ENCODE data around the gene RUNX1.
"Not testable (repeated sequence)": the region's sequence is repeated elsewhere in the genome, so short reads cannot be mapped to it uniquely, and the experiment has no call there.

Gene RUNX1

DNA sequence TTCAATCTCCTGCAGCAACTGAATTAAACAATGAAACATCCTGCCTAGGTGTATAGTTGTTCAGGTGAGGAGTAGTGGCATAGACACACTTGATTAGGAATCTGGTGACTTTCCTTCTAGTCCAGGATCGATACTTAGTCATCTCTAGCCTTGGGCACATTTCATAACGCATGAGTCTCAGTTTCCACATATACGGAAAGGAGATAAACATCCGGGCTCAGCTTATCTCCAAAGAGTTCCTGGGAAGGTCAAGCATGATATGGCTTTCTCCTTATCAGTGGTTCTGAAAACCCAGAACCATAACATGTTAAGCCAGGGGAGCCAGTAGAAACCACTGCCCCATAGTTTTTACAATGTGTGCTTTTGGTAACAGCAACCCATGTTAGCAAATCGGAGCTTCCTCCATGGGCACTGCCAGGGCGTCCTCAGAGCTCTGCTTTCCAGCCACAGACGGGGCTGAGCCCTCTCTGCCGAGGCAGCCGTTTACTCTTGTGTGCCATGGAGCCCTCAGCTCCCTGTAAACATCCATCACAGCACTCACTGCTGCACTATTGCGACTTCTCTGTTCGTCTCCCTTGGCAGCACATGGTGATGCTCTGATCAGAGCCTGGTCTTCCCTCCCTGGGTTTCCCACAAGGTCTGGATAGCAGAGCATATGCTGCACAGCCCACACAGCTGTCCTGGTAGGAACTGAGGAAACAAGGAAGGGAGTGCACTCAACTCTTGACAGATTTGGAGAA is 34.6 kb downstream of the RUNX1 start:
- no peak for DNase-seq

DNA sequence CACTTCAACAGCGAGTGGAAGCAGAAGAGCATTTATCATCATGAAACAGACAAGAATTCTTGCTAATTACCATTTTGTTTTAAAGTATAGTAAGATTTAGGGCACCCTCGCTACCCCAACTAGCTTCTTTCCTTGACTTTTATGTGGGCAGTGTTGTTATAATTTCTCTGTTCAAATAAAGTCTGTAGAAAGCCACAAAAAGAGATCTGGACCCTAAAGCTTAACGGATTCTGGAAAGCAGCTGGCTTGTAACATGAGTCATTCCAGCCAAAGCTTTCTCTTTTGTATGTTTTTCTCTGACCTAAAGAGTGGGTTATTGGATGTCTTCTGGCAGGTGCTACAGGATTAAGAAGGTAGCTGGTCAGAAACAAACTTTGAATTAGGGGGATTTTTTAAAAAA is 37.4 kb downstream of the RUNX1 start:
- no peak for DNase-seq

DNA sequence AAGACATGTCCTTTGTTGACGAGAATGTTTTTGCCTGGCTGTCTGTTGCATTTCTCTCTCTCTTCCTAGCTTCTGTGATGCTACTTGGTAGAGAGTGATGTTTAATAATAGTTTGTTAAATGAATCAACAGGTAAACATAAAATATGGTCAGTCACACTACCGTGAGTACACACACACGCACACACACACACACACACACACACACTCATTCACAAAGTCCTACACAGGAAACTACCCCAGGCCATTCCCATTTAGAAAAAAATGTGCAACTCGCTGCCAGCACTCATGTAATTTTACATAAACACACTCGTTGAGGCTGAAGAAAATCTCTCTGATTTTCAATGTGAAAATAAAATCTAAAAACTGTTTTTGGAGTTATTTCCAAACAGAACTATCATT is 38.7 kb downstream of the RUNX1 start:
- DNase-seq: no peak

DNA sequence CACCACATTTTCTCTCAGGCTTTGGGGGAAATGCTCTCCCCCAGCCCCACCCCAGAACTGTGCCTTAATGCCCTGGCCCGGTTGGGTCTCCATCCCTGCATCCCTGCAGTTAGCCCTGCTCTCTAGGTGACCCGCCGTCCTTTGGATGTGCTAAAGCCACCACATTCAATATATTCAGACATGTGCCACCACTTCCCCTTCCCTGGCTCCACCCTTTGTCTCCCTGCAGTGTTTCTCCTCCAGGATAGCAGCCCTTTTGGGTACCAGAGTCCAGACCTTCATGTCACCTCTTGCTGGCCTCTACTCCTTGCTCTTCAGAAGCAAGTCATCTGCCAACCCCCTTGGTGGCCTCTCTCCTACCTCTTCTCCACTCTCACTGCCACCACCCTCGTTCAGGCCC is 41.8 kb downstream of the RUNX1 start:
- no peak for DNase-seq

DNA sequence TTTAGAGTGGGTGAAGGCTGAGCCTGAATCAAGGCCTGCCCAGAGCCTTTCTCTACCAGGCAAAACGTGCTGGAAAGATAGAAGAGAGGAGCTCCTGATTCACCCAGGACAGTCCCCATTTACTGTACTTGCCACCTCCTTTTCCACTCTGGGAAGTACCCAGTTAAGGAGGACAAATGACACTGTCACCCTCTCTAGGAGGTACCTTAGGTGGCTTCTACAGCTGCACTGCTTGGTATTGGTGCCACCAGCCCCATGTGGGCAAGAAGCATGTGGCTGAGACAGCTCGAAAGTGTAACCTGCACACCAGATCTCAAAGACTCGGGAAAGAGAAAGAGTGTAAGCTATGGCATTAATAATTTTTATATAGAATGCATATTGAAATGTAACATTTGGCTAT is 42.3 kb downstream of the RUNX1 start:
- DNase-seq: no peak

DNA sequence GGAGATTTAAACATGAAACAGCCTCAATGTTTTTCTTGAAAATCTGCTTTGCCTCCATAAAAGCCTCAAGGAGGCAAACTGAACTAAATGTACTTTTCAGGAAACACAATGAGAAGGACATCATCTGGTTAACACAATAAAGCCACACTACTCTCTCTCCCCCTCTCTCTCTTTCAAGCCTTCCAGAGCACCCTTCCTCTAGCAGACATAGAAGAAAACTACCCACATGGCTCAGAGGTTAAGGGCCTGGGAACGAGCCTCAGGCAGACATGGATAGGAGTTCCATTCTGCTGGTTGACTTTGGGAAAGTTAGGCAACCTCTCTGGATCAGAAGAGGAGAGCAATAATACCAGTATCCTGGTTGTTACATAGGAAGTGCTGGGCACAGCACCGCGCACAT is 42.9 kb downstream of the RUNX1 start:
- no peak for DNase-seq

DNA sequence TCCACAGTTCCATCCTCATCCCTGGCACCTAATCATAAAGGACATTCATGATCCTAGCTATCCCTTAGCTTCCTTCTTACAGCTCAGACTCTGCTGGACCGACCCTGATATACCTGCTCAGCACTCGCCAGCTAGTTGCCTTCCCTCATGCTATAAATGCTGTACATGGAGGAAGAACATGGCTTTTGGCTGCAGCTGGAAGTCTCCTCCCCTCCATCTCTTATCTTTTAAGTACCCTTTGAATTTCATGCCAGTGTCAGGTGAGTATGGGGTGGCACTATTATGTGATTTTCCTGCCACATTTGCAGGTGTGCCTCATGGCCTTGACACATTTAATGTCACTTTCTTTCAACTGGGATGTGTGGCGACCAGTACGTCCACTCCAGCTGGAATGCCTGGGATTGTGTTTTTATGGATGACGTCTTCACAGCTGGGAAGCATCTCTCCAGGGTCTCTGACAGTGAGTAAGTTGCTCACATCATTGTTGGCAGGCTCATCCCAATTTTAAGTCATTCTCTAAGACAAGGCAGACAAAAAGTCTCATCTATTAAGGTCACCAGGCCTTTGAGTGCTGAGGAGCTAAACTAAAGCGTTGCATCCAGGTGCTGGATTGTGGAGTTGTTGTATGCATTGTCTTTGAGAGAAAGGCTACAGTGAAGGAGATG is 43.4 kb downstream of the RUNX1 start:
- DNase-seq: no peak

DNA sequence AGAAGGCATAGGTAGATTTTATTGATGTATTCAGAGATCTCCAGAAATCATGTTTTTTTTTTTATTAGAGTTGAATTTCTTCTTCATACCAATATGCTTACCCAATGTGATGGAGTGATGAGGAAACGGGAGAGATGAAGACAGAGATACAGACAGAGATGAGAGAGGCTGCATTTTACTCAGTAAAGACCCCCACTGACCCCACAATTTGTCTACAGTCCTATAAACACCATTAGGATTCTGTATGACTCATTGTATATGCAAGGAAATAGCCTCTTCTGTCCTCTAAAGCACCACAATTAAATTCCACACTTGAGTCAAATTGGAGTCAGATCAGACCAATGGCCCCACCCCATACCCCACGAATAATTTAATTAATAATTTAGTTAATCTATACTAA is 44.0 kb downstream of the RUNX1 start:
- DNase-seq: no peak

DNA sequence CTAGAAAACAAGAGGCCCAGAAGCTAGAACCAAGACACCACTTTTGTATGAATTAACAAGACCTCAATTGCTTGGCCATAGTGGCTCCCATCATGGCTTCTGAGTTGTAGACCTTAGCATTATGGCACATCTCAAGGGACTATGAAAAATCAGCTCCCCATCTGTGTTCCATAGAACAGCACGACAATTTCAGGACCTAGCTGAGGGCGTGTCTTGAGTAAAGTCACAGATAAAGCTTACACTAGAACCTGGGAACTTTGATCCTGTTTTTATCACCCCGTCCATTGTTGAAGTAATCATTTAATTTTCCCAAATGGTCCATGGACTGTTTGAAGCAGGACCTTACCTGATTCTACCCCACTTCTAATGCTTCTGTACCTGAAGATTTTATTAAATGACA is 44.8 kb downstream of the RUNX1 start:
- no peak for DNase-seq

DNA sequence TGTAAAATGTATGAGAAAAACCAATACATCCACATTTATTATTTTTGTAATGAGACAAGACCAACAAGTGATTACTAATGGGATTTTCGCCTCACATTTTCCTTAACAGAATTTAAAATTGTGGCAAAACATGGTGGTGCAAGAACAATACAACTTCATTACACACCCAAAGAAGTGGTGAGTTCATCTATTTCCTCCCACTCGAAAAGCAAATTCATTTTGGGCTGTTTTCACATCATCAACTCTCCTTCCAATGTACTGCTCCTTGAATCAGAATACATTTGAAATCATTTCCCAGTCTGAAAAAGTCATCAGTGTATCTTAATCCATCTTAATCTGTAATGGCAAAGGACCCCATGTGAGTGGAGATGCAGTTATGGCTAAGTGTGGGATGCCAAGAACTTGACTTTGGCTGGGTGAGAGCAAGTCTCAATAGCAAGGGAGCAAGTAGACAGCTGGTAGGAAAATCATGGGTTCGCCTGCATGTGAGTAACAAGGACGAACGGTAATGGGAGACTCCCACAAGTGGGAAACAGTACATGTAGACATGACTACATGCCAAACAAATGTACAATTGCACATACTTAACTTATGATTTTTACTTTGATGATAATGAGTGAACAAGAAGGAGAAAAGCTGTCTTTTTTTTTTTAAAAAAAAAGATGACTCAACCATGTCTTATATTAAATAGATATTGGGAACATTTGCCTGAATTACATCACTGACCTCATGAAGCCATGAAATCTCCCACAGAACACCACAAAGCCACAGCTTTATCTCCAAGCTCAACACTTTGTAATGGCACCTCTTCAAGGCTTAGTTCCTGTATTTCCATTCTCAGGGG is 46.0 kb downstream of the RUNX1 start:
- no peak for DNase-seq

DNA sequence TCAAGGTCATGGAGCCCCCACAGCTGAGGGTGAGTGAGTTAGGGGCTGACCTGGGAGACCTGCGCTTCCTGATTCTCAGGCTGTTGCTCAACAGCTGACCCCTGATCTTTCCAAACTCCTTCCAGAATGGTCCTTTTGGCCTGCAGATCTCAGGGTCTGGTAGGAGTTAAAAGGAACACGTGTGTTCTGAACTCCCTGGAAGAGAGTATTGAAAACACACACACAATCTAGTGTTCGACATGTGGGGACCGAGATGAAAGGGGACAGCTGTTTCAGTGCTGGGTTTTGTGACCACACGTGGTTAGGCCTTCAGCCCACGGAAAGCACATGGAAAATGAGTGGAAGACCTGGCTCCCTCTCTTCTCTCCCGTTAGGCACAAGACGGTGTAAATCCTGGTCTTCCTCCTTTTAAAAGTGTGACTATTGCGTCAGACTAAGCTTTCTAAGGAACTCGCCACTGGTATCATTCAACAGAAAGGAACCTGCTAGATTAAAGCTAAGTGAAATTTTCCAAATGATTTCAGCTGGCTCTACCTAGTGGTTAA is 49.6 kb downstream of the RUNX1 start:
- DNase-seq: peak; percentile 49

DNA sequence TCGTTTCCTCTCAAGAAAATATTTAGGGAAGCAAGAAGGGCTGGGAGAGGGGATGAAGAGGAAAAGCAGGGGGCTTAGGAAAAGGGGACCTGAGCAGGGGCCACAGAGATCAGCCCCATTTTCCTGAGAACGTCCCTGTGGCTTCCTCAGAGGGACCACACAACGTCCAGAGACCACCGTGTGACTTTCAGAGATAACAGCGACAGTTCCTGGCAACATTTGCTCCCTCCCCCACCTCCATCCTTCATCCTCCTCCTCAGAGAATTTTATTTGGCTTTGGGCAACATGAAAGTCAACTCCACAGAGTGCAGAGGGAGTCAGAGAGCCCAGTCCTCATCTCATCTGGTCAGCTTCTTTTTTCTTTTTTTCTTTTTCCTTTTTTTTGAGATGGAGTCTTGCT is 50.9 kb downstream of the RUNX1 start:
- no peak for DNase-seq

DNA sequence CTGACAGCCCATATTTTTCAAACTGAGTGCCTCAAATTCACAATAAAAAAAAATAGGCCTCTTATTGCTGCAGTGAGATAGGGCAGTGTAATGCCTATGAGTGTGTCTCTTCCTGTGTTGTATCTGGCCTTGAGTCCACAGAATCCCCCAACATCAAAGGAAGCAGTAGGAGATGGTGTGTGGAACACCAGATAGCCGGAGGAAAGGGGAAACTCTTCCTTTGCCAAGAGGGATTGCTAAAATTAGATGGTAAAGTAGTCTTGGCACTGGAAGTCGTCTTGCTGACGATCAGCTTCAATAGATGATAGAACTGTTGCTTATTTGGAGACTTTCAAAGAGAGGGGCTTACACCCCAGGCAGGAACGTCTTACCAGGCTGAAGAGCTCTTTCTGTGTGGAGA is 51.8 kb downstream of the RUNX1 start:
- DNase-seq: no peak

DNA sequence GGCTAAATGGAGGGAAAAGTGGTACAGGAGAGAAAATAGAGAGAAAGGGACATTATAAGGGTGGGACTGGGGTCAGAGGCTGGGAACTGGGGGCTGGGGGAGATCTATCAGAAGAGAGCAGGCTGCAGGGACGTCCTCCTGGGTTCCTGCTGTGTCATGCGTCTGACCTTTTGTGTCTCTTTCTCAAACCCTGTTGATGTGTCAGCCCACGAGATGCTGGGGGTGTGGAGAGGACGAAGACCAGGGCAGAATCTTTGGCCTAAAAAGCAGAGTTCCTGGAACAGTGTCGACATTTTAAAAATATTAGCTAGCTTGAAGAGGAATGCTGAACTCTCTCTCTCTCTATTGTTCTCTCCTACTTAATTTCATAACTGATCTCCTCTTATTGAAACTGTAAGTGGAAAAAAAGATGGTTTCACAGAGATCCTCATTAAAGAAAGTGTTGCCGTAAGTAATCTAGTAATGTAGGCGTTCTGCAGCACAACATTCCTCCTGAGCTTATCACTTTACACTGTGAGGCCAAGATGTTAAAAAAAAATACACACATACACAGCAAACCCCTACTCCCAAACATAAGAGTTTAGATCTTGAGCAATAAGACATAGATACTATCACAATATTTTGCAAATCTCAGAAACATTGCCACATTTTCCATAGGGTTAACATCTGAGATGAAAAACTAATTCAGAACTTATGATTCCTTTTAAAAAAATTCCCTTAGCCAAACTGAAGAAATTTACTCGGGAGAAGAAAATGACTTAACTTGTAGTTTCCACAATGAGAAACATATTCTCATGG is 52.6 kb downstream of the RUNX1 start:
- DNase-seq: peak; percentile 91

DNA sequence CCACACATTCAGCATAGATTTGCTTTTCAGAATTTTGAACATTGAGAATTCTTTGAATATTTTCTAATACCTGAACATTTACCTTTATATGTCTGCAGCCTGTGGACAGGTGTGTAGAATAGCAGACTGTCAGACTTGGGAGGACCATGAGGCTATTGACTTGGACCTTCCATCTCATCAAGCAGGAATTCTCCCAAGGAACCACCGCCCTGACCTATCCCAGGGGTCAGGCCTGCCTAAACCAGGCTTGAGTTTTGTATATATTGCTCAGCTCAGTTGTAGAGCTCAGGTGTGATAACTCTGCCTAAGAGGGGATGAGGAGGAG is 53.2 kb downstream of the RUNX1 start:
- DNase-seq: no peak

DNA sequence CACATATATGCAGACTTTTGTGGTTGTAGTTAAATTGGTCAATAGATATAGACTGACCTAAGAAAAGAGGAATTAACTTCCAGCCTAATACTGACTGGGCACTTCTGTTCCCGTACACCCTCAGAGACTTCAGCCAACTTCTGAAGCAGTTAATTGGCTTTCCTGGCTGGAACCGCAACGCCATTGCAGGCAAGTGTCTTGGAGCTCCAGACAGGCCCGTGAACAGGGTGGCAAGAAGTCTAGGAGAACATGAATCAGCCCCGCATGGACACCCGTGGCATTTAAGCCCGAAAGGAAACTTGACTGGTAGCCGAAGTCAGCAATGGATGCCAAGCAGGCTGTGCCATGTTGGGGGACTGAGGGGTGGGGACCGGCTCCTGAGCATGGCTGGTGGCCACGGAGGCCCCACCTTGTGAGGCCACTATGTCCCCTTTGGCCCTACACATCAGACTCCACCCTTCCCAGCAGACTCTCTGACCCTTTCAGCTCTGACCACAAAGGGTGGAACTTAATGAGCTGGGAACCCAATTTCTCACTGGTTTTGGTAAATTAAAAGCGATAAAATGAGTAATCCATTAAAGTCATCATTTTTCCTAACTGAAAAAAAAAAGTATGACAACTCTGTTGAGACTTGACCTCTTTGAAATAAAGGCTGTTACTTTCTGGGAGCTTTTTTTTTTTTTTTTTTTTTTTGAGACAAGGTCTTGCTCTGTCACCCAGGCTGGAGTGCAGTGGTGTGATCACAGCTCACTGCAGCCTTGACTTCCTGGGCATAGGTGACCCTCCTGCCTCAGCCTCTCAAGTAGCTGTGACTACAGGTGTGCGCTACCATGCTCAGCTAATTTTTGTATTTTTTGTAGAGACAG is 54.1 kb downstream of the RUNX1 start:
- DNase-seq: peak; percentile 81

DNA sequence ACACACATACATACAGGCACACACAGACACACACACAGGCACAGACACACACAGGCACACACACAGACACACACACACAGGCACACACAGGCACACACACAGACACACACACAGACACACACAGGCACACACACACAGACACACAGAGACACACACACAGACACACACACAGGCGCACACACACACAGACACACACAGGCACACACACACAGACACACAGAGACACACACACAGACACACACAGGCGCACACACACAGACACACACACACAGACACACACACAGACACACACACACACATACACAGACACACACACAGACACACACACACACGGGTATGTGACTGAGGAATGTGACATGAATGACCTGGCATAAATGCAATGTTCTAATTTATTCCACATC is 55.6 kb downstream of the RUNX1 start:
- DNase-seq: not testable (repeated sequence)

DNA sequence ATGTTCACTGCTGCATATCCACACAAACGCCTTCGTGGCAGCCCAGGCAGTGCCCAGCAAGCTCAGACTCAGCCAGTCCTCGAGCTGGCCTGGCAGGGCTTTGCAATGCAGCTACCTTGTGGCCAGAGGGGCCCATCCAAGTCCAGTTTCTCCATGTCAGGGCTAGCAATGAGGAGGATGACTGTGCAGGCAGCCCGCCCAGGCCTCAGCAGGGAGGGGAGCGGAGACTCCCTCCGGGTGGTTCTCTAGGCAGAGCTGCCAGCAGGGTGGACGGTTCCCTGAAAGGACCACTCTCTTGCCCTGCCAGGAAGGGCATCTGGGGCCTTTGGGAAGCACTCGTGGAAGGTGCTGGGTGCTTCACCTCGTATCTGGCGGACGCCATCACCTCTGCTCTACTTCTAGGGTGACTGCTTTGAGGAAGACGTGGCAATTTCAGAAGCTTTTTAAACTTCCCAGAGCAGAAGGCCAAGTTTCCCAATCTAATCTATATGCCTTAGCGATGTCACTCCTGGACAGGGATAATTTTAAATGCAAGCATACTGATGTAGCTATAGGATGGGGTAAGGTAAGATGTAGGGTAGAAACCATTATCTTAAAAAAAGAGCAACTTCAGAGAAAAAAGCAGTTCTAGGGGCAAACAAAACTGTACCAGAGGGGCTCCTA is 56.2 kb downstream of the RUNX1 start:
- DNase-seq: no peak

DNA sequence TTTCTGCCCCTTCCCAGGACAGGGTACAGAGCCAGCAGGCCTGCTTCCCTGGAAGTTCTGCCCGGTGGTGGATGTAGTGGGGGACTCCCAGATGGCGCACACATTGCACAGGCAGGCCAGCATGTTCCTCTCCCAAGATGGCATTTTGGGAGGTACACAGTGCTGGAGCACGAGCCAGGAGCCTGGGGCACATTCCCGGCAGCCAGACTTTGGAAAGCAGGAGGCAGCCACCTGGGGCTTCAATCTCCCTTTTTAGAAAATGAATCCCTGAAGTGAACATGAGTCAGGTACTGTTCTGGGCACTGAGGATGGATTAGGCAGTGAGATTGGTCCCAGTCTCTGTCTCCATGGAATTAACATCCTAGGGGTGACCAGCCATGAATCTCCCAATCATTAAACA is 56.9 kb downstream of the RUNX1 start:
- no peak for DNase-seq

DNA sequence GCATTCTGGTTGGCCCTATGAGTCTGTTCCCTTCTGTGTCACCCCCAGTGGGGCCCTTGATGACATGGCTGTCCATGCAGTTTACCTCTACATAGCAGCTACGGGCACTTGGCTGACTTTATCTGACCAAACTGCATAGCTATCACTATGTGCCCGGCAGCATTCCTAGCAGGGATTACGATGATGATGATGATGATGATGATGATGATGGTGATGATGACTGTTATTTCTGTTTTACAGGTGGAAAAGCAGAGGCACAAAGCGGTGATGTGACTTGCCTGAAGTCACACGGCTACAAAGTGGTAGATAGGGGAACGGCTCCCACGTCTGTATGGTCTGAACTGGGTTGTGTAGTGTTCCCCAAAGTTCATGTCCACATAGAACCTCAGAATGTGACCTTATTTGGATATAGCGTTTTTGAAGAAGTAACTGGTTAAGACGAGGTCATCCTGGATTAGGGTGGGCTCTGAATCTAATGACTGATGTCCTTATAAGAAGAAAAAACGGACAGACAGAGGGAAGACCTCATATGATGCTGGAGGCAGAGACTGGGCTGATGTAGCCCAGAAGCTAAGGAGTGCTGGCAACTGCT is 57.6 kb downstream of the RUNX1 start:
- DNase-seq: no peak

DNA sequence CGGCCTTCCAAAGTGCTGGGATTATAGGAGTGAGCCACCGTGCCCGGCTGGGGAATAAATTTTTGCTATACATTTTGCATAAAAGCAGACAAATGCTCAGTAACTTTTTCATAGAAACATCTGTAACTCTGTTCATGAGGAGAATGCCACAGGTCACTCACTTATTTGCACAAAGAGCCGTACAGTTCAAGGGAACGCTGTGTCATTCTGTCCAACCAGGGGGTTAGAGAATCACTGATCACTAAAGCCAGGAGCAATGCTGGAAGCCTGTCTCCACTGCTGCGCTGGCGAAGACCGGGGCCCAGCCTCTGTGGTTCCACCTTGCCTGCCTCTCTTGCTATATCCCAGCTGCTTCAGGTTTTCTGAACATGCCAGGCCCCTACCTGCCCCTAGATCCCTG is 58.3 kb downstream of the RUNX1 start:
- no peak for DNase-seq
